ENCODE results near the gene ABCB1.
"Not testable (repeated sequence)": the region's sequence is repeated elsewhere in the genome, so short reads cannot be mapped to it uniquely, and the experiment has no call there.

The ABCB1 gene

GRCh38 chr7:87473192-87473591 lies 127.5 kb downstream of the ABCB1 start:
- DNase-seq (ENCODE audit: low read depth): no peak

DNA sequence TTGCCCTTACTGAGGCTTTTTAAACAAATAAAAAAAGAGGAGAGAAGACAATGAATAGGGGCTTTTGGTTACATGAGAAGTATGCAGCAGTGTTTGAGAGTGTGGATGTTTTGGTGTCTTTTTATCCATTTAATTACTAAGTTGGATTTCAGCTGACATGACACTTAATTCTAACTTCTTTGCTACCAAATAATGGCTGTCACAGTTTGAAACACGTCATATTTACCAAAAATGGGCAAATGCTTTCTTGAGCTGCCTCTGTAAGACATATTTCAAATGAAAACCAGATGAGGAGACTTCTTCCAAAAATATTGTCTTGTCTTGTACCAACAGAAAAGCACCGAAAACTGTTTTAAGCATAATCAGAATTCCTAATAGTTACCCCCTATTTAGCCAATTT lies 129.2 kb downstream of the ABCB1 start:
- DNase-seq (ENCODE audit: low read depth): no peak

- DNase-seq (ENCODE audit: low read depth): not testable (repeated sequence)
These were observed 131.5 kb downstream of the ABCB1 start for GRCh38 chr7:87469204-87469603.

DNA sequence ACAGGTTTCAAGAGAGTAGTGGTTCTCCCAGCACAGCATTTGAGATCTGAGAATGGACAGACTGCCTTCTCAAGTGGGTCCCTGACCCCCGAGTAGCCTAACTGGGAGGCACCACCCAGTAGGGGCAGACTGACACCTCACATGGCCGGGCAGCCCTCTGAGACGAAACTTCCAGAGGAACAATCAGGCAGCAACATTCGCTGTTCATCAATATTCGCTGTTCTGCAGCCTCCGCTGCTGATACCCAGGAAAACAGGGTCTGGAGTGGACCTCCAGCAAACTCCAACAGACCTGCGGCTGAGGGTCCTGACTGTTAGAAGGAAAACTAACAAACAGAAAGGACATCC lies 135.2 kb downstream of the ABCB1 start:
- DNase-seq (ENCODE audit: low read depth): not testable (repeated sequence)

GRCh38 chr7:87464830-87465533 lies 135.7 kb downstream of the ABCB1 start:
- not testable (repeated sequence) for DNase-seq (ENCODE audit: low read depth)

DNA sequence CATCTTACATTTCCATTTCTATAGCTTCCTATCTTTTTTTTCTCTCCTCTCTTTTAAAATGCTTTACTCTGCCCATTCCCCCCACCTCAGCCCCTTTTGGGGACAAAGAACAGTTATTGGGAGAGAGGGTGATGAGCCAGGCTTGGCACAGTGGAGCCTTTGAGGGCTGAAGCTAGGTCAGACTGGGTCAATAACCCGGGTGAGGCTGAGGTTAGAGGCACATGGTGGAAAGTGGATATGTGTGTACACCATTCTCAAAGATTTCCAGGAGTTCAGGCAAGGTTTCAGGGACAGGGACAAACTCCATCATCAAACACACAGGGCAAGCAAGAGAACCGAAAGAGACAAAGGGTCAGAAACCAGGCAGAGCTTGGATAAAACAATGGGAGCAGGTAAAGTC lies 136.7 kb downstream of the ABCB1 start:
- no peak for DNase-seq (ENCODE audit: low read depth)

DNA sequence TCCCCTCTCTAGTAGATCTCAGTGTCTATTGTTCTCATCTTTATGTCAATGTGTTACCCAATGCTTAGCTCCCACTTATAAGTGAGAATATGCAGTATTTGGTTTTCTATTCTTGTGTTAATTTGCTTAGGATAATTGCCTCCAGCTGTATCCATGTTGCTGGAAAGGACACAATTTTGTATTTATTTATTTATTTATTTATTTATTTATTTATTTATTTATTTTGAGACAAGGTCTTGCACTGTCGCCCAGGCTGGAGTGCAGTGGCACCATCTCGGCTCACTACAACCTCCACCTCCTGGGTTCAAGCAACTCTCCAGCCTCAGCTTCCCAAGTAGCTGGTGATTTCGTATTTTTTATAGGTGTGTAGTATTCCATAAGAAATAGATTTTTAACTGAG lies 140.2 kb downstream of the ABCB1 start:
- not testable (repeated sequence) for DNase-seq (ENCODE audit: low read depth)

DNA sequence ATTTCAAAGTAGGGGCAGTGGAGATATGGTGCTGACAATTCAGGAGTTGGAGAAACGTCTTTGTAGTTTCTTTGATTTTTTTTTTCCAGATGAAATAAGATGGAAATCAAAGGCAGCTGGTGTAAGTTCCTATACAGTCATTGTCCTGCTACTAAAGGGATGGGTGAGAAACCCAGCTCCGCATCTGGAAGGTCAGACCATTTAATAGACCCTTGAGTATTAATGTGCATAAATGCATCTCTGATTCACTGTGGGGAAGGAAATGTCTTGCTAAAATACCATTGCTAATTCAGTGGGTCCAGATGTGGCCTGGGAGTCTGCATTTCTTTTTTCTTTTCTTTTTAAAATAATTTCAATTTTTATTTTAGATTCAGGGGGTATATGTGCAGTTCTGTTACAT lies 140.7 kb downstream of the ABCB1 start:
- DNase-seq (ENCODE audit: low read depth): no peak

DNA sequence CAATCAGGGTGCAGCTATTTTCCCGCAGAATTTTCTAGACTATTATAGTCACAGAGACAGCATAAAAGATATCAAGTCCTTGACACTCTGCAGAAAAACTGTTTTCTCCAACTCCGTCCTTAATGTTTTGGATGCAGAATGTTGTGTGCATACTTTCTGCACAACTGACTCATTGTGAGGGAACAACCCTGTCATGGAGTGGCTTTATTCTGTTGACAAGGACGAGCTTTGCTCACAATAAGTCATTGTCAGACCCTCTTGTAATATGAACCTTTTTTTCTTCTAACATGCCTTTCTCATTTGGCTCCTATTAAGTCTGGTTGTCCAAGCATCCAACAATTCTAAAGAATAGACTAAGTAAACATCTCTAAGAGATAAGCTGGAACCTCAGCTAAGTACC lies 142.5 kb downstream of the ABCB1 start:
- DNase-seq (ENCODE audit: low read depth): no peak

GRCh38 chr7:87456247-87456646 lies 144.4 kb downstream of the ABCB1 start:
- no peak for DNase-seq (ENCODE audit: low read depth)
